Activated CD4-positive, alpha-beta T cell treated with anti-CD3 and anti-CD28 coated beads, Interleukin-2, Interleukin-4, amounts not matched to agents 100 ng/mL and 50 ng/mL, durations not matched to agents 16 hours and 8 hours (primary cell): Measurements from ENCODE around the gene POMGNT2.

Experiments used
- DNase-seq: peaks from one replicate; pipeline ENCODE4 v3.0.0-alpha.2; 2020; ENCODE audit warnings: low spot score

The POMGNT2 gene

DNA sequence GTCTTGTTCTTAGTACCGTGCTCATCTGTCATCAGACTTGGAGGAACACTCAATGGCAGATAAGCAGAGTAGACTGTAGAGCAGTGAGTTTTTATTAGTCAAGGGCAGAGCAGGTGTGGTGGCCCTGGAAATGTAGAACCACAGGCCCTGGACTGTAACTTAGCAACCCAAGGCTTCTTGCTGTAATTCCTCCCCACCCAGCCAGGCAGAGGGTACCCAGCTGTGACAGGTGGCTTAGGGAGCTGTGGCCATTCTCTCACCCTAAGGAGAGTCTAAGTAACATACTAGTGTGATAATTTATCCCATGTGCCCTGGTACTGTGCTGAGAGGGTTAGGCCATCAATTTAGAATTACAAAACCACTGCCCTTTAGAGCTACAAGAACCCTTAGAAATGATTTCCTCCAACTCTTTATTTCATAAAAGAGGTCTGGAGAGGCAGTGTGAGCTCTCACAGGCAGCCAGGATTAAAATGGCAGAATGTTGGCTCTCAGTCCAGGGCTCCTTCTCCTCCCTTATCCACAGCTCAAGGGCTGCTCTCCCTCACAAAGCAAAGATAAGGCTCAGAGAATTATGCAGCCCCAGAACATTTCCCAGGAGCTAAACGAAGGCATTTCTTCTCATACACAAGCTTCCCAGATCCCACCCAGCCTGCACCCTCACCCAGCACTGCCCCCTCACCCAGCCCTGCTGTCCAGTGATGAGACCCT lies 3.0 kb downstream of the POMGNT2 start:
- no peak for DNase-seq

DNA sequence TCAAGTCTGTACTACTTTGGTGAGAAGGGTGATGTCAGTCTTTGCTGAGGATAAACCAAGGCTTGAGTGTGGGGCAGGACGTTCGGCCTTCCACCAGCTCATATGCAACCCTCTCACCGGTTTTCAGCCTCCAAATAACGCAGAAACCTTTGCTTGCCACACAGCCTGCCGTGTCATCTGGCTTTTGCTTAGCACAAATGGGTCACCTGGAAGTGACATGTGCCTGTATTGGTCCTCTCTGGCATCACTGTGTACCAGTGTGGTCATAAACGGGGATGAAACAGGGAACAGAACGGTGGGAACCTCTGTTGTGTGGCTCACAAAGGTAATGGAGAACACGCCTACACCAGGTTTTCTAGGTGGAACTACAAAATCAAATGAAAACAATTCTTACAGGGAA lies 7.1 kb downstream of the POMGNT2 start:
- no peak for DNase-seq

DNA sequence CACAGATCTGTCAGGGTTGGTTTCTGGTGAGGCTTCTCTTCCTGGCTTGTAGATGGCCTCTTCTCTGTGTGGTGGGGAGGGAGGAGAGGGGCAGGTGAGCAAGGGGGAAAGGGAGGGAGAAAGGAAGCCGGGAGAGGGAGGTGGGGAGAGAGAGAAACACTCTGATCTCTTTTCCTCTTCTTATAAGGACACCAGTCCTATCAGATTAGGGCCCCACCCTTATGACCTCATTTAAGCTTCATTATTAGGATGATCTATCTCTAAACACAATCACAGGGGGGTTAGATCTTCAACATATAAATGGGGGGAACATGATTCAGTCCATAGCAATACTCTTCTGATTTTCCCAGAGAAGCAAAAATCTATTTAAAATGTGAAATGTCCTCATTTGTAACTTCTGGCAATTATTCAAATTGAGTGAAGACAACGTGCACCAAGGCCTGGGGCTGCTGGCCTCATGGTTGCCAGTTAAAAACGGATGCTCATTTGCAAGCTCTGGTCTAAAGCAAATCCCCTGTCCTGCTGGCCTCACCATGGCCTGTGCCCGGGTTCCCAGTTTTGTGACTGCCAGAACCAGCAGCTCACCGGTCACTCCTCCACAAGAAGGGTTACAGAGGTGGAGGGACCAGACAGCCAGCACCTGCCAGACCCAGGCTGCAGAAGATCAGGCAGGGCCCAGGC lies 8.3 kb downstream of the POMGNT2 start:
- no peak for DNase-seq

DNA sequence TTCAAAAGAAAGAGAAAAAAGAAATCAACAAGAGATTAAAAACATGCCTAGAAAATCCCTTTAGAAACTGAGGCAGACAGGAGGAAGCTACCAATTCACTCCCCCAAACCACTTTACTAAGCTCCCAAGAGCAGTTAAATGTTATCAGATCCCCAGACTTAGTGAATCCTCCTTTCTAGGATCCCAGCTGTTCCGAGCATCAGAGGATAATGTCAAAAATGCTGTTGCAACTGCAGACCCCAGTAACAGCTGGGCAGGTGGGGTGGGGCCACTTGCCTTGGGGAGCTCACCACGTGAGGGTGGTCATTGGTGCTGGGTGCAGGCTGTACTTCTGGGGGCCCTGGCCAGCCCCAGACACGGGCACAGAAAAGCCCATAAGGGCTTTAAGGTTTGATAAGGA lies 9.1 kb downstream of the POMGNT2 start:
- DNase-seq = no peak

DNA sequence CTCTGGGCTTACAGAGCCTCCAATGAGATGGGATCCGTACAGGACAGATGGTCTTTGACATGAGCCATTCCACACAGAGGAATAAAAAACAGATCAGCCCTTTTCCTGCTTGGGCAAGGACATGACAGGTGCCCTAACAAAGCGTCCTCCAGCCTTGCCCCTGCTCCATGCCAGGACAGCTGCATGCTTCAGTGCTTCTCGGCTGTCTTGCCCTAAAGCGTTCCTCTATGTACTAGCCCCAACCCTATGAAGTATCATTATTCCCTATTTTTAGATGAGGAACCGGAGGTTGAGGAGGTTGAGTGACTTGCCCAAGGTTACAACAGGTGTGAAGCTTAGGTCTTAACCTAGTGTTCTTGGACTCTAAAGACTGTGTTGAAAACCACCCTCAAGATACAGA lies 10.5 kb downstream of the POMGNT2 start:
- DNase-seq = no peak

DNA sequence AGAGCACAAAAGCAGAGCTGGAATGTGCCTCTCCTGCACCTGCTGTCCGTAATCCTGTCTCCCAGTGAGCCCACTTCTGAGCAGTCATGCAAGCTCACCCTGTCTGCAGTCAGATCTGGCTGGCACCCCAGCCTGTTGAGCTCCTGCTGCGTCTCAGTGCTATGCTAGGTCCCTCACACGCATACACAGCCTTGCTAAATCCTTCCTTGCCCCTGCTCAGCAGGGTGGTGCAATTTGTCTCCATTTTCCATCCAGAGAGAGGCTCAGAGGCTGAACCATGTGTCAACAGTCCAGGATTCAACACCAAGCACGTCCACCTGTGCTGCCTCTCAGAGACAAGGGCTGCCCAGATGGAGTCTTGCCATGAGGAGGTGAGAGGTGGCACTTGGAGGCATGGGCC lies 11.0 kb downstream of the POMGNT2 start:
- DNase-seq = no peak

DNA sequence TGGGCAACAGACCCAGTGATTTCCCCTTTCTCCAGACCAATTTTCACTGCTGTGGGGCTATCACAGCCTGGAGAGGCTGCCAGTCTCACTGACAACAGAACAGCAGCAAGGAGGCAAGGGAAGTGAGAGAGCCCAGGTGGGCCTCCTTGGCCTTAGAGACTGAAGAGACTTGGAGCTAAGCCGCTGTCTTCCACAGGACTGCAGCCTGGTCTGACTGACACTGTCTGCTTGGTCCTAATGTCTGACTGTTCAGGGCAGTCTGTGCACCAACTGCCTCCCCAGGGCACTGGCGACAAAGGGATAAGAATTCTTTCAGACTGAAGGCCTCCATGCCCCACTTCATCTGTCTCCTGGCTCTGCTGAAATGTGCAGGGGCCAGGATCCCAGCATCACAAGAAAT lies 11.5 kb downstream of the POMGNT2 start:
- no peak for DNase-seq

DNA sequence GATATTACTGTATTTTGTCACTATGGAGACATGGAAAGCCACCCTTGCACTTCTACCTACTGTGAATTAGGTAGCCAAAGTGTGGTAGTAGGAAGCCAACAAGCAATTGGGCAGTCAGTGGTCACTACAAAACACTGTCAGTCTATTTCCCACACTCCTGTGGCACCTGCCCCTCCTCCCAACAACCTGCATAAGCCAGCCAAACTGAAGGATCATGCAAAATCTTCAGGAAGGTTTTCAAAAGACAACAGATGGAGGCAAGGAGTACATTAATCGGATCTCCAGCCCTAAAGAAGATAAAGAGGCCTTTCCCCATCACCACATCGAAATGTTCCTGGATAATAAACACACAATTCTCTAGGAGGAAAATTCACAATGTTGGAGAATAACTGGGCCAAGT lies 11.9 kb downstream of the POMGNT2 start:
- DNase-seq = no peak

DNA sequence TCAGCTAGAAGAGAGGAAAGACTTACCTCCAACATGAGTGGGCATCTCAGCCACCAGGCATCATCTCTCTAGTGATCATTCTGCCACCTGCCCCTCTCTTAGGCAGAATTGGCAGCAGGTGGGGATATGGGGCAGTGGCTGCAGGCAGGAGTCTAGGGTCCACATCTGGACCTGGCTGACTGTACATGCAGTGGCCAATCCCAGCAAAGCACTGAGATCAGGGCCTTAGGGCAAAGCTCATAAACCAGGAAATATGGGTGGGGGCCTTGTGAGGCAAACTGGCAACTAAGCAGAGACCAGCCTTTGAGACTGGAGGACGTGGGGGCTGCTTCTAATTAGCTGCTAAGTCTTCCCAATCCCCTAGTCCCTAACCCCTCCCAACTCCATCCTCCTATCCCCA lies 12.9 kb downstream of the POMGNT2 start:
- DNase-seq = no peak

DNA sequence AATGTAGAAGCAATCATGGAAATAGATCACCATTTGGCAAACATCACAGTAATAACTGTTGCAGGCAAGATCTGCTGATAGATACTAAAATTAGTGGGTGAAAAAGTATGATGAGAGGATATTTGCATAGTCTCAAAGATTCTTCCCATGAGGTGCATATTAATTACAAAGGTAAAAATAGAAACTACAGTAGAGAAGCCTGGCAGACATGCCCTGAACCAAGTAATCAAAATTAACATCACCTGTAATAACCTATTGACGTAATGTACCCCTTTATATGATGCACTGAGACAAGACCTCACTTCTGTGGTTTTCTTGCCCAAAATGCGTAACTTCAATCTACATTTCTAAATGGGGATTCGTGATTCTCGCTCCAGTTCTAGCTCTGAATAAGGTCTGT lies 14.4 kb downstream of the POMGNT2 start:
- DNase-seq = no peak

DNA sequence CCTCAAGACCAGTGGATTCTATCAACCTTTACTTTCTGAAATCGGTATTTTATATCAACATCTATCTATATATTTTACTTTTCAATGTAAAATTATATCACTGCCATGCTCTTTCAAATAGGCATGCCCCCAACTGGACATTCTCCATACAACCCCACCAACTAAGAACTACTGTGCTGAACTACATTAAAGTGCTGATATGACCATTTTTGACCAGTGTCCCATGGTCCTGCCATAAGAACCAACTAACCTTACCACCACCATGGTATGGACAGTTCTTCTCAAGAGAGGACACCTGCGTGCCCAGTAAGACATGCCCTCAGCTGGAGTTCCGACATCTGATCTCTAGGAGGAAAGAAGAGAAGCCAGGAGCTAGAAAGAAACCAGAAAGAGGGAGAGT lies 15.6 kb downstream of the POMGNT2 start:
- no peak for DNase-seq

DNA sequence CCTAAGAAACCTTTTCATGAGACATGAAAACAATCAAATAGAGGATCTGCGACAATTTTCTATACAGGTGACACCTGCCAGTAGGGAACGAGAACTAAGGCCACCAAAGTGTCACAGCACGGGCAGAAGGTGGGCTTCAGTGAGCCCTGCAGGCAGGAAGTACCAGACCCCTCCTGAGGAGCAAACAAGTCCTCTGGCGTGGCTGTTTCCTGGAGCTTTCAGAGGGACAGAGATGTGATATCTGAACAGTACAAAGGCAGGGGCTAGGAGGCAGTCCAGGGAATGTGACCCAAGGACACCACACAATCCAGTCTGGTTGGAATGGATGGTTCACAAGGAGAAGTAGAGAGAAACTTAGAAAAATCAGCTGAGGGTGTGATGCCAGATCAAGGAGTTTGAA lies 16.8 kb downstream of the POMGNT2 start:
- no peak for DNase-seq

DNA sequence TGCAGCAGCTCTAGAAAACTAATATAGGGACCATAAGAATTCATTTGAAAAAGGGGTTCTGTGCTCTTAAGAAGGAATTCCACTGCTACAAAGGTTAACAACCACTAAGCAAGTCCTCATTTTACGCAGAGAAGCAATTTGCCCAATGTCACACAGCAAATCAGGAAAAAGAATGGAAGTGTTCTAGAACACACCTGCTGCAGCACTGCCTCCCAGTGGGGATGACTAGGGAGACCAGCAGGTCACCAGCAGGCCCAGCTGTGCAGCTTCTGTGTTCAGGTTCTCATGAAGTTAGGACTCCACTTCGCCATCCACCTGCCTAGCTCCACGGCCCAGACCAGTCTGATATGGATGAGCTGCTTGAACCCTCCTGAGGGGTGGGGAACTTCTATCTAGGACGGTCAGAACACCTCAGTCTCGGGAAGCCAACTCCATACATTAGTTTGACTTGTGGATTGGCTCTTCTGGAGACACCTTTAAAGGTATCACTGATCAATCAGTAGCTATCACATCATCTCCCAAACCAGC lies 18.6 kb downstream of the POMGNT2 start:
- no peak for DNase-seq

DNA sequence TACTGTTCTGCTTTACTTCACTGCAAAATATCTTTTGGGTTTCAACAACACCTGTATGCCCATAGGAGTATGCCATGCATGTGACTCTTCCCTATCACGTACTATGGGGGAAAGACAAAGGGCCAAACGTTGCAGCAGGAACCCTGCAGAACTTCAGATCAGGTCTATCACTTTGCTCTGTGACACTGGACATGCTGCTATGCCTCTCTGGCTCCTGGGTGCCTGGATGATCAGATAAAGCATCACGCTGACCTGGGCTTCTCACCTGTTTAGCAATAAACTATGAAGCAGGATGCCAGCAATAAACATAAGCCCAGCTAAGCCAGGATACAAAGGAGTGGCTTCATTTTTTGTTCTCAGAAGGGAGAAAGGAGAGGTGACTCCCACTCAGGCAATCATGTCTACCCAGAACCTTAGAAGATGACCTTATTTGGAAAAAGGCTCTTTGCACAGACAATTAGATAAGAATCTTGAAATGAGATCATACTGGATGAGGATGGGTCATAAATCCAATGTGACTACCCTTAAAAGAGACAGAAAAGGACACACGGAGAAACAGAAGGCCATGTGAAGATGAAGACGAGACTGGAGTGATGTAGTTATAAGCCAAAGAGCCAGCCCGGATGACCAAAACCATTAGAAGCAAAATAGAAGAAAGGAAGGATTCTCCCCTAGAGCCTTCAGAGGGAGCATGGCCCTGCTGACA lies 19.3 kb downstream of the POMGNT2 start:
- no peak for DNase-seq

DNA sequence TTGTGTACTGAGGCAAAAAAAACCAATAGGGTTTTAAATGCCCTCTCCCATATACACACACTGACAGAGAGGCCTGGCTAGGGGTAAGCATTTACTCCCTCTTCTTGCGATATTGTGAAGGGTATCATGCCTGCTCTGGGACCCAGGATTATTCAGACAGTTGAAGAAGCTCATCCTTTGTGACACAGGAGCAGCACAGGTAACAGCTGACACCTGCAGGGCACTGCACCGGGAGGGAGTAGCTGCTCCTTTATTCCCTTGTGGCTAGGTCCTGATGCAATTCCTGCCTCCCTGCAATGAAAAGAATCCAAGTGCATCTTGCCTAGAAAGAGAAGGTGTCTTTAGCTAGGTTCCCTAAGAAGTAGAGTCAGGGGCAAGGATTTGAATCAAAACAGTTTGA lies 23.4 kb downstream of the POMGNT2 start:
- DNase-seq = no peak

DNA sequence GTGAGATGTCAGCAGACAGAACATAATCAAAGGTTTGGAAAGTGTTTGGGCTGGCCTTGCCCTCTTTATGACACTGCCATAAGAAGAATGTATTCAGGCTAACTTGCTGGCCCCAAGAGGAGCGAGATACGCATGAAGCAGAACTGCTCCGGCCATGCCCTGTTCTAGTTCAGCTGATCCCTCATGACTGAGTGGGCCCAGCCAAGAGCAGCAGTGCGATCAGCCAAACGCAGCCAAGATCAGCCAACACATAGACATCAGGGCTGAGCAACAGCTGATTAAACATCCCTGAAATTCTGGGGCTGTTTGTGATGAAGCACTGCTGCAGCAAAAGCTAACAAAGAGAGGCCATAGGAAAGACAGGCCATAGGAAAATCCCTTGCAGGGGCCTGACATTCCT lies 24.1 kb downstream of the POMGNT2 start:
- DNase-seq = no peak

DNA sequence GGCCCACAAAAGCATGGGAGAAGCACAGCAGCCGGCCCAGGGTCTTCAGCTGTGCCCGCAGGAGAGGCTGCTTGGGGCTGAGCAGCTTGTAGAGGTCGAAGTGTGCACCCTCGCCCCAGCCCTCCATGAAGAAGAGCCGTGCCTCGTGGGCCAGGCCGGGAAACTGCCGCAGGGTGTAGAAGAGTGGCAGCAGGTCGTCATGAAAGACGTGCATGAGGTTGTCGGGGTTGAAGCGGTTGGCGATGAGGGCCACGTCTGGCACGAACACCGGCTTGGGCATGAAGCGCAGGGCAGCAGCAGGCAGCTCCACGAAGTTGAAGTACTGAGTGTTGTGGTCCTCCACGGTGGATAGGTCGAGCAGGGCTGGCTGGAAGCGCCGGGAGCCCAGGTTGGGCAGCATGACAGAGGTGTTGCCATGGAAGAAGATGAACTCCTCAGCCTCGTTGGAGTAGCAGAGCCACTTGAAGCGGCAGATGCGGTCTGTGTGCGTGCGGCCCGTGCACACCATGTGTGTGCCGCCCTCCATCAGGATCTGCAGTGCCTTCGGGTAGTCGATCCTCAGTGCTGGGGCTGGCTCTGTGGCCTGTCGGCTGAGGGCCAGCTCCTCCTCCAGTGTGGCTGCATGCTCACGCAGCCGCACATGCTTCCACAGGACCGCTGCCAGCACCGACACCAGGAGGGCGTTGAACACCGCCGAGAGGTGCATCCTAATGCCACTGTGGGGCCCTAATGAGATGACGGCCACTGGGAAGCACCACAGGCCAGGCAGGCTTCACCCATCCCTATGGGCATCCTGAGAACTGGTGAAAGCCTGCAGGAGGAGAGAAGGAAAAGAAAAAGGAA lies 24.9 kb downstream of the POMGNT2 start:
- no peak for DNase-seq

DNA sequence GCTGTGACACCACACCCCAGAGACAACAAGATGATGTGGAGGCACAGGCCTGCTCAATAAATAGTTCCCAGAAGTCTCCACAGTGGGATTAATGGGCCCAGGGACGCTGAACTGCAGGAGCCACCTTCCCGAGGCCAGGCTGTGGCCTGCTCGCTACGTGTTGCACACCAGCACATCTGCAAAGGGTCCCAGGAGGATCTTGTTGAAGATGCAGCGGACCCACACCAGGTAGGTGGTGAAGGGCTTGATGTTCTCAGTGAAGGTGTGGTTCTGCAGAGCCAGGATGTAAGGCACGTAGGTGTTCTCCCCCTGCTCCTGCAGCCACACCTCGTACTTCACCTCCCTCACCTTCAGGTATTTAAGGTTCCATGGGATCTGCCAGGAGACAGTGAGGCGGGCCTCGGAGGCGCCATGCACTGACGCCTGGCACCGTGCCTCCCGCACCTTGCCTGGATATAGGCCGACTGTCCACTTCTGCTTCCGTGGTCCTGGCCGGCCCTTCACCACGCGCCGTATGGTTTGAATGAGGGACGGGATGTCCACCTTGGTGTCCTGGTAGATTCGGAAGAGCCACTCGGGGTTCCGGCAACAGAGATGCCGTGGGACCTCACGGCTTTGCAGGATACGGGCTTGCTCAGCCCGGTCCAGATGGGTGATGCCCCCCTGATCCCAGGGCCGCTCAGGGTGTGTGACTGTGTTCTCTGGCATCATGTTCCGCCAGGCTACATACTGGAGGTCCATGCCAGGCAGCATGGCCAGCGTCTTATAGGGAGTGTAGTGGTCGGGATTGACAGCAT lies 26.1 kb downstream of the POMGNT2 start:
- no peak for DNase-seq

DNA sequence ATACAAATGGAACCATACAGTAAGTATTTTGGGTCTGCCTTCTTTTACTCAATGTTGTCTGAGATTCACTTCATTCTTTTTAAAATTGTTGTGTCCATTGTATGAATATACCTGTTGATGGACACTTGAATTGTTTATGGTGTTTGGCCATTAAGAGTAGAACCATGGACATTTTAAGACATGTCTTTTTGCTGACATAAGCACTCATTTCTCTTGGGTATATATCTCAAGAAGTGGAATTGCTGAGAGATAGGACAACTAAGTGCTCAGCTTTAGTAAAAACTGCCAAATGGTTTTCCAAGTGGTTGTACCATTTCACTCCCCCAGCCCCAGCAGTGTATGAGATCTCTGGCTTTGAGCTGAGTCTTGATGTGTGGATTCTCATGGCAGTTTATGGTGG lies 28.2 kb downstream of the POMGNT2 start:
- DNase-seq = no peak

DNA sequence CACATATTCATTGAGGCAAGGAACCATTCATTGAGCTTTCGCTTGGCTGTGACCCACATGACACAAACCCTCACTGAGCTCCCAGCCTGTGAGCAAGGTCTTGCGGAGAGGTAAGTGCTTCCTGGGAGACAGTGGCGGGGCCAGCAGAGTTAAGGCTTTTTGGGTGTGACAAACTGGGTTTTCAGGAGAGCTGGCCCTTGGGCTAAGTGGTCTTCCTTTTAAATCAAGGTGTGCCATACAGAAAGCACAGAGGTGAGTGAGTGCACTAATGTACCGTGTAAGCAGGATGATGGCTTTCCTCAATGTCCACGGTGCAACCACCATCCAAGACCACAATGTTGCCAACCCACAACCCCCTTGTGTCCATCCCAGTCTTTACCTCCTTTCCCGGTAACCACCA lies 28.6 kb downstream of the POMGNT2 start:
- no peak for DNase-seq

DNA sequence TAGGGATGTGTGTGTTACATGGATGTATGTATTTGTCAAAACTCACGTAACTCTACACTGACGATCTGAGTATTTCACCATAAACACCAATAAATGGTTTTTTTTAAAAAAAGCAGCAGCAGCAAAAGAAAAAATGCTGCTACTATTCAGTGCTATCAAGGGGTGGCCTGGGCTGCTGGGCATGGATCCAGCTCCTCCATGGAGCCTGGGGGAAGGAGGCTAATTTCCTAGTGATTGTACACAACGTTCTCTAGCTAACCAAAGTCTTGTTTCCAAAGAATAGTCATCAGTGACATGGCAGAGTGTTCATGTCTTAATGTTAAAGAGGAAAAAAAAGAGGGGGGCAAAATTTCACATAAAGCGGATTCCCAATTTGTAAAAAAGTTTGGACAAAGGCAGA lies 29.0 kb downstream of the POMGNT2 start:
- DNase-seq = no peak
